Suprapubic skin (tissue), 4 donors: ENCODE measurements around the gene KRT36. TPM values are rescaled to one million over a fixed set of nuclear protein-coding genes. Genes with fewer than 3 reads are reported as not detected.

Source experiments
- DNase-seq, 2 donors: peaks; one replicate each; pipeline ENCODE4 v3.0.0-alpha.2; 2019; ENCODE audit warnings: low spot score in 2 of 2
- H3K27ac ChIP-seq: fragments of 200-600 bp; sonication (generic); one replicate; pipeline ENCODE4 v1.5.1; 2019
- H3K27me3 ChIP-seq: fragments of 200-600 bp; sonication (generic); one replicate; pipeline ENCODE4 v1.5.1; 2019
- H3K36me3 ChIP-seq: fragments of 200-600 bp; sonication (generic); one replicate; pipeline ENCODE4 v1.5.1; 2019
- H3K4me1 ChIP-seq: fragments of 200-600 bp; sonication (generic); one replicate; pipeline ENCODE4 v1.5.1; 2019
- H3K4me3 ChIP-seq: fragments of 200-600 bp; sonication (generic); one replicate; pipeline ENCODE4 v1.5.1; 2019; ENCODE audit warnings: mild to moderate bottlenecking
- H3K9me3 ChIP-seq: fragments of 200-600 bp; sonication (generic); one replicate; pipeline ENCODE4 v1.5.1; 2019
- EP300 ChIP-seq: sonication (generic); formaldehyde crosslinking; IDR thresholded peaks from one replicate; pipeline ENCODE4 v1.6.1; 2017; ENCODE audit warnings: antibody characterized with exemption
- POLR2A ChIP-seq, 2 donors: fragments of 450-650 bp; IDR thresholded peaks; one replicate each; pipeline ENCODE4 v1.6.1; 2017; ENCODE audit warnings: antibody characterized with exemption in 2 of 2, mild to moderate bottlenecking in 2 of 2, moderate library complexity in 2 of 2
- POLR2AphosphoS5 ChIP-seq, 3 donors: sonication (generic); formaldehyde crosslinking; IDR thresholded peaks; one replicate each; pipeline ENCODE4 v1.6.1; 2017; ENCODE audit warnings: antibody characterized with exemption in 3 of 3
- WGBS: methylation state at CpG from one replicate; pipeline ENCODE4 v1.1.5; 2018; 5-methylcytosine and 5-hydroxymethylcytosine counted together
- total RNA-seq, 4 donors: library from RNA; depleted of rRNA; stranded (reverse); fragments of >200 nt; gene quantifications; one replicate each; pipeline ENCODE4 v1.1.0, GENCODE V29; 2016
- TF ChIP-seq, protein P1 (sequence below), 2 donors: fragments of 200-600 bp in 1 of 2; fragments of 450-650 bp in 1 of 2; sonication (generic) in 1 of 2; IDR thresholded peaks; one replicate each; pipeline ENCODE4 v1.5.1; 2016 to 2019; ENCODE audit warnings: antibody characterized with exemption in 2 of 2, mild to moderate bottlenecking in 1 of 2, moderate library complexity in 1 of 2

The KRT36 gene
- total RNA-seq, 4 donors from 2014 or later, result 0.79 to 3.9 (median 1.2) TPM; not detected in 1

DNA sequence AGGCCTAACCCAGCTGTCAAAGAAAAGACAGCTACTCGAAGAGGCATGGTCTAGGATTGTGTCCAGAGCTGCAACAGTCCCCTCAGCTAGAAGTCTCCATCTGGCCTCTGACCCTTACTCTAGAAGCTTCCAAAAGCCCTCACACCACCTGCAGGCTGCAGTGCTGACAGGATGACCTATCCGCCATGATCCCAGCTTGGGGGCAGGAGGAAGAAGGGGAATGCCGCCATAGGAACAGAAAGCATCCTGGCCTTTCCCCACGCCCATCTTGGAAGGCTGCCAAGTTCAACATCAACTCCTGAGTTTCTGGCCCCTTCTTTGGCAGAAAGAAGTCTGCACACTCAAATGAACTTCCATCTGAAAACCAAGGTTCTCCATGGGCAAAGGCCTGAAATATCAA, 3.1 kb upstream of the KRT36 start:
- H3K36me3 ChIP-seq, result no peaks in the 10 kb centered on the region
- peaks cover 12% of the 10 kb centered on the region for H3K4me1 ChIP-seq
- no peak for DNase-seq
- 50% methylated on average over 3 of the region's 4 CpGs for WGBS
- H3K9me3 ChIP-seq, result no peaks in the 10 kb centered on the region
- no peak overlapping the region for H3K27ac ChIP-seq
- no peak overlapping the region for H3K4me3 ChIP-seq
- peaks cover under 1% of the 10 kb centered on the region for H3K27me3 ChIP-seq
- no peak for TF ChIP-seq POLR2AphosphoS5 (IDR thresholded peaks at IDR 0.05)
- TF ChIP-seq EP300, result no peak
- no peak for TF ChIP-seq POLR2A (IDR thresholded peaks at IDR 0.05)
- TF ChIP-seq, protein P1, sequence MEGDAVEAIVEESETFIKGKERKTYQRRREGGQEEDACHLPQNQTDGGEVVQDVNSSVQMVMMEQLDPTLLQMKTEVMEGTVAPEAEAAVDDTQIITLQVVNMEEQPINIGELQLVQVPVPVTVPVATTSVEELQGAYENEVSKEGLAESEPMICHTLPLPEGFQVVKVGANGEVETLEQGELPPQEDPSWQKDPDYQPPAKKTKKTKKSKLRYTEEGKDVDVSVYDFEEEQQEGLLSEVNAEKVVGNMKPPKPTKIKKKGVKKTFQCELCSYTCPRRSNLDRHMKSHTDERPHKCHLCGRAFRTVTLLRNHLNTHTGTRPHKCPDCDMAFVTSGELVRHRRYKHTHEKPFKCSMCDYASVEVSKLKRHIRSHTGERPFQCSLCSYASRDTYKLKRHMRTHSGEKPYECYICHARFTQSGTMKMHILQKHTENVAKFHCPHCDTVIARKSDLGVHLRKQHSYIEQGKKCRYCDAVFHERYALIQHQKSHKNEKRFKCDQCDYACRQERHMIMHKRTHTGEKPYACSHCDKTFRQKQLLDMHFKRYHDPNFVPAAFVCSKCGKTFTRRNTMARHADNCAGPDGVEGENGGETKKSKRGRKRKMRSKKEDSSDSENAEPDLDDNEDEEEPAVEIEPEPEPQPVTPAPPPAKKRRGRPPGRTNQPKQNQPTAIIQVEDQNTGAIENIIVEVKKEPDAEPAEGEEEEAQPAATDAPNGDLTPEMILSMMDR (IDR thresholded peaks at IDR 0.05), result no peak

DNA sequence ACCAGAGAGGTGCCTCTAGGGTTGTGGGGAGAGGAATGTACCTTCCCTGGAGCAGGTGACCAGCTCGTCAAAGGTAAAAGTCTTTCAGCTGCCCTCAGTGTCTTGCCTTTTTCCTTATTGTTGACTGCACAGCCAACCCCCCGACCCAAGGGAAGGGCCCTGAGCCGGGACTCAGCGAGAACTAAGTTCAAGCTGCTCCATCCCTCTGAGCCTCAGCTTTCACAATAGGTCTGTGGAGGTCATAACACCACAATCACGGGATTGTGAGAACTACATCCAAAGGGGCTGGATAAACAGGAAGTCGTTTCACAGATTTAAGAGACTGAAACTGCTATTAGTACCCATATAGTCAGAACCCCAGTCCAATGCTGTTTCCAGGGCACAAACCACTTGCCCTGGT, 2.6 kb upstream of the KRT36 start:
- no peak overlapping the region for H3K27ac ChIP-seq
- DNase-seq, result no peak
- no peaks in the 10 kb centered on the region for H3K9me3 ChIP-seq
- 52% methylated on average over 6 of the region's 6 CpGs for WGBS
- no peaks in the 10 kb centered on the region for H3K36me3 ChIP-seq
- TF ChIP-seq POLR2A (IDR thresholded peaks at IDR 0.05), result no peak
- no peak for TF ChIP-seq EP300
- no peak for TF ChIP-seq POLR2AphosphoS5 (IDR thresholded peaks at IDR 0.05)
- TF ChIP-seq, protein P1 (IDR thresholded peaks at IDR 0.05), result no peak
- peaks cover 9% of the 10 kb centered on the region for H3K4me1 ChIP-seq
- peaks cover 4% of the 10 kb centered on the region for H3K27me3 ChIP-seq
- H3K4me3 ChIP-seq, result no peak overlapping the region

DNA sequence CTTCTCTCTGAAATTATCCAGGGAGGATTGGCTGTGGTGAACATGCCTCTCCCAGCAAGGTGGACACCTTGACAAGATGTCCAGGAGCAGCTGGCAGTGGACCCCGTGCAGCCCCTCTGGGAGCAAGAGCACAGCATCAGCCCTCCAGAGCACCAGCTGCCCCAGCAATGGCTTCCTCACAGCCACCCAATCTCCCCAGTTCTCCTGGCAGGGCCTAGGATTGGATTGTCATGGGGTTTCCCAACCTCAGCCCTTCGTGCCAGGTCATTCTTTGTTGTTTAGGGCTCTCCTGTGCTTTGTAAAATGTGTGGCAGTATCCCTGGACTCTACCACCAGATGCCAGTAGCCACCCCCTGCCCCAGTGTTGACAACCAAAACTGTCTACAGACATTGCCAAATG, 1.8 kb upstream of the KRT36 start:
- peaks cover under 1% of the 10 kb centered on the region for H3K4me1 ChIP-seq
- WGBS, result 100% methylated on average over 1 of the region's 2 CpGs
- no peak for TF ChIP-seq POLR2AphosphoS5 (IDR thresholded peaks at IDR 0.05)
- TF ChIP-seq POLR2A (IDR thresholded peaks at IDR 0.05), result no peak
- TF ChIP-seq EP300, result no peak
- TF ChIP-seq, protein P1 (IDR thresholded peaks at IDR 0.05), result no peak
- H3K9me3 ChIP-seq, result no peaks in the 10 kb centered on the region
- peaks cover 5% of the 10 kb centered on the region for H3K27me3 ChIP-seq
- H3K36me3 ChIP-seq, result no peaks in the 10 kb centered on the region
- no peak overlapping the region for H3K4me3 ChIP-seq
- H3K27ac ChIP-seq, result no peak overlapping the region
- no peak for DNase-seq

DNA sequence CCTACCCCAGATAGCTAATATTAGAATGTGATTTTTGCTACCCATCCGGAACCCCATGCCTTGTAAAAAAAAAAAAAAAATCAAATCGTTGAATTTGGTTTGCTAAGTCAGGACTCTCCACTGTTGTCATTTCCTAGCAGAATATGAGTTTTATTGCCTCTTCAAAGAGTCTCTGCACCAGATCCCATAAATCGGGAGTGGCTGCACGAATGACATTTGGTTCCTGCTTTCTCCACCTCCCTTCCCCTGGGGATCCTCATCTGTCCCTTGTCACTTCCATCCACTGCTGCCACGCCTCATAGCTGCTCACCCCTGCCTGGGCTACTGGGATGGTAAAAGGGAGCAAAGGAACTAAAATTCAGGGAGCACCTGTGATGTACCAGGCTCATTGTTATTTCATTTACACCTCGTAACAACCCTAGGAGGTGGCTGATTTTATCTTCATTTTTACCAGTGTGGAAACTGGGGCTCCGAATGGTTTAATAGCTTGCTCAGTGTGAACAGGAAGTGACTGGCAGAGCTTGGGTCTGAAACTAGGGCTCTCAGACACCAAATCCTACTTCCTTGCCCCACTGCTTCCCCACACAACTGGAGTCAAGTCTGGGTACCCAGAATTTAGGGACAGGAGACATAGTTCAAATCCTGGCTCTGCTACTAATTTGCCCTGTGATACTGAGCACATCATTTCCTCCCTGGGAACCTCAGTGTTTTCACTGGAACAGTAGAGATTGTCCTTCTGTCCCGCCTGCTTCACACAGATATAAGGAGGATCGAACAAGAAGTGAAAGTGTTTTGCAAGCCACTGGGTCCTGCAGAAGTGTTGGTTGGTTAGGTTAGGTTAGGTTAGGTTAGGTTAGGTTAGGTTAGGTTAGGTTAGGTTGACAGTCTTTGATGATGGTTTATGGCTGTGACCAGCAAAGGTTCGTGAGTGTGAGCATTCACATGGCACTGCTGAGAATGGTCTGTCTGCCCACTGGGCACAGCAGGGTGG, 585 bp upstream of the KRT36 start:
- TF ChIP-seq EP300 (no peak), POLR2A (IDR thresholded peaks at IDR 0.05) (no peak), POLR2AphosphoS5 (IDR thresholded peaks at IDR 0.05) (no peak)
- no peak overlapping the region for H3K4me3 ChIP-seq
- H3K4me1 ChIP-seq, result no peaks in the 10 kb centered on the region
- no peak for DNase-seq
- no peaks in the 10 kb centered on the region for H3K36me3 ChIP-seq
- H3K27ac ChIP-seq, result no peak overlapping the region
- no peaks in the 10 kb centered on the region for H3K9me3 ChIP-seq
- WGBS, result 73% methylated on average over 10 of the region's 10 CpGs
- peaks cover 9% of the 10 kb centered on the region for H3K27me3 ChIP-seq

DNA sequence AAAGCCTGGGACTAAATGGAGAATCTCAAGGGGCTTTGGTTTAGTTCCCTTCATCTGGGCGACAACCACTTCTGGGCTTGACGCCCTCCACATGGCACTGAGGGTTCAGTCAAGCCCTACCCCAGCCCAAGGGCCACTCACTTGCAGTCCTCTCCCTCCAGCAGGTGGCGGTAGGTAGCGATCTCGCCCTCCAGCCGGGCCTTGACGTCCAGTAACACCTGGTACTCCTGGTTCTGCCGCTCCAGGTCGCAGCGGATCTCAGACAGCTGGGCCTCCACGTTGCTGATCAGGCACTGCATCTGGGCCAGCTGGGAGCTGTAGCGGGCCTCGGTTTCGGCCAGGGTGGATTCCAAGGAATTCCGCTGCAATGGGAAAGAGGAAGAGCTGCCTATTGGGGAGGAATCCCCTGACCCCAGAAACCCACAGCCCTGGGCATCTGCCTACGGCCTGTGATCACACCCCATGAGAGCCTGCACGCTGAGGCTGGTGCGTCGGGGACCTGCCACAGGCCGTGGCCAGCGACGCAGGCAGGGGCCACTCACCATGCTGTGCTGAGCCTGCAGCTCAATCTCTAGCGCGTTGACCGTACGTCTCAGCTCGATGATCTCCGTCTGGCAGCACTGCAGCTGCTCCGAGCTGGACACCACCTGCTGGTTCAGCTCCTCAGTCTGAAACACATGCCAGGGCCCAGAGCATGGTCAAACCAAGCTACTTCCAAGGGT, 2.7 kb downstream of the KRT36 start:
- Histone ChIP-seq H3K9me3 (no peaks in the 10 kb centered on the region), H3K4me1 (no peaks in the 10 kb centered on the region), H3K27me3 (peaks cover 10% of the 10 kb centered on the region), H3K4me3 (no peak overlapping the region), H3K27ac (no peak overlapping the region), H3K36me3 (no peaks in the 10 kb centered on the region)
- WGBS, result 88% methylated on average over 11 of the region's 29 CpGs
- TF ChIP-seq POLR2AphosphoS5 (IDR thresholded peaks at IDR 0.05) (no peak), EP300 (no peak)
- DNase-seq, result no peak

DNA sequence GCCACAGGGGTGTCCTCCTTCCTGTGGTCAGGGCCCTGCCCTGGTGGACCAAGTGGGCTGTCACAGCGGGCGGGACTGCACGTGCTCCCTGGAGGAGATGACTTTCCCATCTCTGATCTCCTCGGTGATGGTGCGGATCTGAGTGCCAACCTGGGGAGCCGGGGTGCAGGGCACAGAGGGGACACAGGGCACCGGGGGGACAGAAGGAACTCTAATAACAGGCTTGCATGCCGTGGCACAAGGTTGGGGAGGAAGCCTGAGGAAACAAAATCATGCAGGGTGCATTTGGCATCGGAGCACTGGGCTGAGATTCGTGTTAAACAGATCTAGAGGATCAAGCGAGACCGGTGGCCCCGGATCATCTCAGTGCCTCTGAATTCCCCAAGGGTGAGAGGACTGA, 3.4 kb downstream of the KRT36 start:
- H3K27ac ChIP-seq, result no peak overlapping the region
- 91% methylated on average over 13 of the region's 13 CpGs for WGBS
- no peak overlapping the region for H3K4me3 ChIP-seq
- TF ChIP-seq EP300 (no peak), POLR2AphosphoS5 (IDR thresholded peaks at IDR 0.05) (no peak), POLR2A (IDR thresholded peaks at IDR 0.05) (no peak)
- TF ChIP-seq, protein P1 (IDR thresholded peaks at IDR 0.05), result no peak
- no peaks in the 10 kb centered on the region for H3K36me3 ChIP-seq
- H3K27me3 ChIP-seq, result peaks cover 10% of the 10 kb centered on the region
- H3K9me3 ChIP-seq, result no peaks in the 10 kb centered on the region
- no peaks in the 10 kb centered on the region for H3K4me1 ChIP-seq
- no peak for DNase-seq
